Suprapubic skin (tissue), 4 donors: ENCODE results near the gene ANKRD13D. TPM values are rescaled to one million over a fixed set of nuclear protein-coding genes. Genes with fewer than 3 reads are reported as not detected.
A peak's percentile ranks its signal among the peaks of the same experiment; 100 is the strongest.

Source experiments
- DNase-seq, 2 donors: peaks; one replicate each; pipeline ENCODE4 v3.0.0-alpha.2; 2019; ENCODE audit warnings: low spot score in 2 of 2
- H3K27ac ChIP-seq: fragments of 200-600 bp; sonication (generic); one replicate; pipeline ENCODE4 v1.5.1; 2019
- H3K27me3 ChIP-seq: fragments of 200-600 bp; sonication (generic); one replicate; pipeline ENCODE4 v1.5.1; 2019
- H3K36me3 ChIP-seq: fragments of 200-600 bp; sonication (generic); one replicate; pipeline ENCODE4 v1.5.1; 2019
- H3K4me1 ChIP-seq: fragments of 200-600 bp; sonication (generic); one replicate; pipeline ENCODE4 v1.5.1; 2019
- H3K4me3 ChIP-seq: fragments of 200-600 bp; sonication (generic); one replicate; pipeline ENCODE4 v1.5.1; 2019; ENCODE audit warnings: mild to moderate bottlenecking
- H3K9me3 ChIP-seq: fragments of 200-600 bp; sonication (generic); one replicate; pipeline ENCODE4 v1.5.1; 2019
- CTCF ChIP-seq, 2 donors: fragments of 200-600 bp in 1 of 2; fragments of 450-650 bp in 1 of 2; sonication (generic) in 1 of 2; IDR thresholded peaks; one replicate each; pipeline ENCODE4 v1.5.1; 2016 to 2019; ENCODE audit warnings: antibody characterized with exemption in 2 of 2, mild to moderate bottlenecking in 1 of 2, moderate library complexity in 1 of 2
- EP300 ChIP-seq: sonication (generic); formaldehyde crosslinking; IDR thresholded peaks from one replicate; pipeline ENCODE4 v1.6.1; 2017; ENCODE audit warnings: antibody characterized with exemption
- POLR2A ChIP-seq, 2 donors: fragments of 450-650 bp; IDR thresholded peaks; one replicate each; pipeline ENCODE4 v1.6.1; 2017; ENCODE audit warnings: antibody characterized with exemption in 2 of 2, mild to moderate bottlenecking in 2 of 2, moderate library complexity in 2 of 2
- POLR2AphosphoS5 ChIP-seq, 3 donors: sonication (generic); formaldehyde crosslinking; IDR thresholded peaks; one replicate each; pipeline ENCODE4 v1.6.1; 2017; ENCODE audit warnings: antibody characterized with exemption in 3 of 3
- WGBS: methylation state at CpG from one replicate; pipeline ENCODE4 v1.1.5; 2018; 5-methylcytosine and 5-hydroxymethylcytosine counted together
- total RNA-seq, 4 donors: library from RNA; depleted of rRNA; stranded (reverse); fragments of >200 nt; gene quantifications; one replicate each; pipeline ENCODE4 v1.1.0, GENCODE V29; 2016

The ANKRD13D gene
- total RNA-seq, 4 donors from 2014 or later = 55.7 to 154 (median 77.2) TPM

GRCh38 chr11:67280788-67281551, 8.1 kb upstream of the ANKRD13D start:
- Histone ChIP-seq H3K4me1 (peaks cover 36% of the 10 kb centered on the region), H3K36me3 (peaks cover 73% of the 10 kb centered on the region), H3K4me3 (no peak overlapping the region), H3K27ac (peak overlapping the region; percentile 17), H3K27me3 (no peaks in the 10 kb centered on the region), H3K9me3 (no peaks in the 10 kb centered on the region)
- 96% methylated on average over 12 of the region's 31 CpGs for WGBS
- peak in 1 of 2 donors; percentile 62 for DNase-seq
- no peak for TF ChIP-seq POLR2AphosphoS5 (IDR thresholded peaks at IDR 0.05)

- 92% methylated on average over 5 of the region's 27 CpGs for WGBS
- DNase-seq = peak in 1 of 2 donors; percentile 59
- peaks cover 78% of the 10 kb centered on the region for H3K36me3 ChIP-seq
- H3K27ac ChIP-seq = no peak overlapping the region
- no peaks in the 10 kb centered on the region for H3K27me3 ChIP-seq
- no peak overlapping the region for H3K4me3 ChIP-seq
- TF ChIP-seq EP300 (no peak), CTCF (IDR thresholded peaks at IDR 0.05) (no peak), POLR2AphosphoS5 (IDR thresholded peaks at IDR 0.05) (no peak), POLR2A (IDR thresholded peaks at IDR 0.05) (no peak)
- H3K4me1 ChIP-seq = peaks cover 36% of the 10 kb centered on the region
- no peaks in the 10 kb centered on the region for H3K9me3 ChIP-seq
Measured at GRCh38 chr11:67281552-67282150, 7.5 kb upstream of the ANKRD13D start.

GRCh38 chr11:67282155-67282875, 6.8 kb upstream of the ANKRD13D start:
- Histone ChIP-seq H3K36me3 (peaks cover 78% of the 10 kb centered on the region), H3K27me3 (no peaks in the 10 kb centered on the region), H3K4me1 (peaks cover 36% of the 10 kb centered on the region), H3K9me3 (no peaks in the 10 kb centered on the region), H3K27ac (no peak overlapping the region), H3K4me3 (no peak overlapping the region)
- TF ChIP-seq CTCF (IDR thresholded peaks at IDR 0.05) (no peak), EP300 (no peak), POLR2AphosphoS5 (IDR thresholded peaks at IDR 0.05) (no peak), POLR2A (IDR thresholded peaks at IDR 0.05) (no peak)
- 90% methylated on average over 13 of the region's 20 CpGs for WGBS
- DNase-seq = peak in 1 of 2 donors; percentile 60

- Histone ChIP-seq H3K27ac (peak overlapping the region; percentile 11), H3K9me3 (no peaks in the 10 kb centered on the region), H3K4me1 (peaks cover 36% of the 10 kb centered on the region), H3K27me3 (no peaks in the 10 kb centered on the region), H3K36me3 (peaks cover 78% of the 10 kb centered on the region), H3K4me3 (no peak overlapping the region)
- DNase-seq = peak in 1 of 2 donors; percentile 58
- TF ChIP-seq EP300 (no peak), POLR2AphosphoS5 (IDR thresholded peaks at IDR 0.05) (no peak), POLR2A (IDR thresholded peaks at IDR 0.05) (no peak), CTCF (IDR thresholded peaks at IDR 0.05) (no peak)
- WGBS = no CpG with 5 or more reads among the region's 11 CpGs
Measured at GRCh38 chr11:67282876-67283371, 6.2 kb upstream of the ANKRD13D start.

GRCh38 chr11:67283481-67283963, 5.6 kb upstream of the ANKRD13D start:
- Histone ChIP-seq H3K9me3 (no peaks in the 10 kb centered on the region), H3K4me1 (peaks cover 34% of the 10 kb centered on the region), H3K4me3 (no peak overlapping the region), H3K36me3 (peaks cover 78% of the 10 kb centered on the region), H3K27me3 (no peaks in the 10 kb centered on the region), H3K27ac (no peak overlapping the region)
- no CpG with 5 or more reads among the region's 13 CpGs for WGBS
- TF ChIP-seq POLR2A (IDR thresholded peaks at IDR 0.05) (no peak), CTCF (IDR thresholded peaks at IDR 0.05) (no peak), EP300 (no peak), POLR2AphosphoS5 (IDR thresholded peaks at IDR 0.05) (no peak)
- peak in 1 of 2 donors; percentile 62 for DNase-seq
